Hindlimb muscle (tissue), 1 donor: ENCODE measurements around the gene CARD19. TPM values are rescaled to one million over a fixed set of nuclear protein-coding genes. Genes with fewer than 3 reads are reported as not detected.

ENCODE experiments used
- DNase-seq: peaks from one replicate; pipeline ENCODE4 v3.0.0-alpha.2; 2013
- polyA plus RNA-seq: library from polyadenylated mRNA; unstranded; fragments of 120-200 nt; gene quantifications from one replicate; pipeline ENCODE4 v1.2.1, GENCODE V29; 2013; ENCODE audit not compliant: insufficient read length

The CARD19 gene
- polyA plus RNA-seq, 1 donor: 39.7 TPM

DNA sequence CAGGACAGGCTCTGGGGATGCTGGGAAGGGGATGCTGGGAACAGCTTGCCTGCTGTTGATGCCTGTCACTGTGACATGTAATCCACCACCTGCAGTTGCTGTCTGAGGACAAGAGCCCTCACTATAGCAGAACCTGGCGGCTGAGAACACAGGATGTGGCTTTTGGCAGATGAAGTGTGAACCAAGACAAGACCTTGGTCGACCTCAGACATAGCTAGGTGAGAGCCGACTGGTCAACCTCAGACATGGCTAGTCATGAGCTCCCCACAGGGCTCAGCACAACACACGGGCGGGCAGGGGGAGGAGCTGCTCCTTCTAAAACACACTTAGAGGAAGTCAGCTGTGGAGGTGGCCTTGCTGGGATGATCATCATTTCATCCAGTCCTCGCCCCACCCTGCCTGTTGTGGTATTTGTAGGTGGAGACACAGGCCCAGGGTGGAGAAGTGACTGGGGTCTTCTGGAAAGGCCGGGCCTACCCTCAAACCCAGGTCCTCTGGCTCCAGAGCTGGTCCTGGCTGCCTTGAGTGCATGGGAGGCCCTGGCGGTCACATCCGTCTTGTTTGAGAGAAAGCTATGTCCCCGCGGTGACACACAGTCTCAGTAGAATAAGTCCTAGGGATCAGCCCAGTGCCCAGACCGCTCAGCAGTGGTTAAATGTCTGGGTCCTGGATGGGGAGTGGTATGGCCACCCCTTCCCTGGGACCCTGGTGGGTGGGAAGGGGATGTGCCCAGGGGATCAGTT lies 31.5 kb upstream of the CARD19 start:
- no peak for DNase-seq

DNA sequence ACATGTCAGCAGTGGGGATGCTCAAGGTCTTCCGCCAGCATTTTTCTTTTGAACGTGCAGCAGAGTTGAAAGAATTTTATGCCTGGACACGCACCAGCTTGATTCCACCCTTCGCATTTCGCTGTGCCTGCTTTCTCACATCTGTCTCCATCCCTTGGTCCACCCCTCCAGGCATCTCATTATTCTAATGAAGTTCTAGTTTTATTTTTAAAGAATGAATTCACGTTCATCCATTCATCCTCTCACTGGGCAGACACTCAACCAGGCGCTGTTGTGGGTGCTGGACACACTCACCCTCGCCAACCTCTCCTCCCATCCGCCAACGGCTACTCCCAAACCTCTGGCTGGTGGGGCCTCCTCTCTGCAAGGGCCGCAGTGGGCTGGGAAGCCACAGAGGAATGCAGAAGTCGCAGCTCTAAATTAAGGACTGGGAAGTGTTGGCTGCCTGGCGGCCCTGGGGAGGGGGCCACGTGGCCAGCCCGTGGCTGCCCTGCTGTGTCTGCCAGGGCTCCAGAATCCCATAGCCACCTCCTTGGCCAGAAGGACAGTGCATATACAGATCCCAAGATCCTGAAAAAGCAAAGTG lies 30.8 kb upstream of the CARD19 start:
- no peak for DNase-seq

DNA sequence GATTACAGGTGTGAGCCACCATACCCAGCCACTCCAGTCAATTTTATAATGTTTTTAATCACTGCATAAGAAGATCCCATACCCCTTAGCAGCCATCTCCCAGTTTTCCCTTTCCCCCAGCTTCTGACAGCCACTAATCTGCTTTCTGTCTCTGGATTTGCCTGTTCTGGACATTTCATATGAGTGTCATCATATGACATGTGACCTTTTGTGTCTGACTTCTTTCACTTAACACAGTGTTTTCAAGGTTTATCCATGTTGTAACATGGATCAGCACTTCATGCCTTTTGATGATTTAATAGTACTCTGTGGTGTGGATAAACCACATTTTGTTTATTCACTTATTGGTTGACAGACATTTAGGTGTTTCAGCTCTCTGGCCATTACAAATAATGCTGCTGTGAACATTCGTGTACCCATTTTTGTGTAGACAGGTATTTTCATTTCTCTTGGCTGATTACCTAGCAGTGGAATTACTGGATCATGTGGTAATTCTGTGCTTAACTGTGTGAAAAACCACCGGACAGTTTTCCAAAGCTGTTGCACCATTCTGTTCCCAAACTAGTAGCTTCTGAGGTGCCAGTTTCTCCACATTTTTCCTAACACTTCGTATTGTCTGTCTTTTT lies 28.9 kb upstream of the CARD19 start:
- no peak for DNase-seq

DNA sequence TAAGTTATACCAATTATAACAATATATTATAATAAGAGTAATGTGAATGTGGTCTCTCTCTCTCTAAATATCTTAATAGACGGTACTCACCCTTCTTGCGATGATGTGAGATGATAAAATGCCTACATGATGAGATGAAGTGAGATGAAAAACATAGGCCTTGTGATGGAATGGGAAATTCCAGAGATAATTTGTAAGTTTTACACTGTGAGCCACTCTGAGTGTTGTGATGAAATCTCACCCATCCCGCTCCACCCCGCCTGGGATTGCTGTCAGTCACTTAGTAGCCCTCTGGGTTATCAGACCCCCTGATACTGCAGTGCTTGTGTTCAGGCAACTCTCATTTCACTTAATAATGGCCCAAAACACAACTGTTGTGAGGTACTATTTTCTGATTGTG lies 27.1 kb upstream of the CARD19 start:
- no peak for DNase-seq

DNA sequence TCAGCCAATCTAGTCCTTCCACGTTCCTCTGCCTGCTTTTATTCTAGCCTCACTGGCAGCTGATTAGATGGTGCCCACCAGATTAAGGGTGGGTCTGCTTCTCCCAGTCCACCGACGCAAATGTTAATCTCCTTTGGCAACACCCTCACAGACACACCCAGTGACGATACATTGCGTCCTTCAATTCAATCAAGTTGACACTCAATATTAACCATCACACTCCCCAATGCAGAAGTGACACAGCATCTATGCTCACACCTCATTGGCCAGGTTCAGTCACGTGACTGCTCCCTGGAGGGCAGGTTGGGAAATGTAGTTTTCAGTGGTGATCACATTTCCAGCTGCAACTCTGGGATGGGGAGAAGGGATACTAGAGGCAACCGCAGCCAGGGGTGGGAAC lies 24.6 kb upstream of the CARD19 start:
- no peak for DNase-seq

DNA sequence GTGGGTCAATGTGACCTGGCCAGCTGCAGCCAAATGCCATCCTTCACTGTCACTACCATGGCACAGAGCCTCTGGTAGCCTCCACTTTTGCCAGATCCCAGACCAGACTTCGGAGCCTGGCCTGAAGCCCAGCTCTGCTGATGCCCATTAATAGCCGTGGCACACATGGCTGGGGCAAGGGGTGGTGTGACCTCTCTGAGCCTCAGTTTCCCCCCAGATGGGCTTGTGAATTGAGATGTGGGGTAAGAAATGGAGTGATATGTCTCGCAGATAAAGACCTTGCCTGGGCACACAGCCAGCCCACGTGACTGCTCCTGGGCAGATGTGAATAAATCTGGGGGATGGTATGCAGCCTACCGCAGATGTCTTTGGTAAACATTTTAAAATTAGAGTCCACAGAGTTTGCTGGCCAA lies 23.6 kb upstream of the CARD19 start:
- no peak for DNase-seq

DNA sequence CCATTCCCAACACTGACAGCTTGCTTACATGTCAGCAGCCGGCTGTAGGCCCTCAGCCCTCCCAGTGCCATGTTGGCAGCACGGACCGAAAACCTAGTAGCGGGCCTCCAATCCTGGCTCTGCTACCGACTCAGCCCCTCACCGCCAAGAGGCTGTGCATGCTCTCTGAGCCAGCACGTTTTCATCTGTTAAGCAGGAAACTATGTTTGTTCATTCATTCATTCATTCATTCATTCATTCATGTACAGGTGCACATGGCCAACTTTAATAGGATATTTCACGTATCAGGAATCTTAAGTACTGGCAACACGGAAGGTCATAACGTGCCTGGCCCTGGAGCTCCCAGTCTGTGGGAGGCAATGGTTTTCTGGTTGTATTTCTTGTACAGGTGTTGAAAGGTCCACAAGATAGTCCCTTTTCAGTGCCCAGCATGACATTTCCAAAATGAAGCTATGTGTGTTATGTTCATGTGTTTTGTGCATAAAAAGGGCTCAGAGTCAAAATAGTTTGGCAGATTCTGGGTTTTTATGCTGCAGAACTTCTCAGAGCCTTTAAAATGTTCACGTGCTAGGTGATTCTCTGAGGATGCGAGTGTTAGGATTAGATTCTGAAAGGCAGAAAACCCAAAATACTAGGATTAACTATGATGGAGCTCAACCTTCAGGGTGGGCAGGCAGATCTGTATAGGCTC lies 19.8 kb upstream of the CARD19 start:
- no peak for DNase-seq

DNA sequence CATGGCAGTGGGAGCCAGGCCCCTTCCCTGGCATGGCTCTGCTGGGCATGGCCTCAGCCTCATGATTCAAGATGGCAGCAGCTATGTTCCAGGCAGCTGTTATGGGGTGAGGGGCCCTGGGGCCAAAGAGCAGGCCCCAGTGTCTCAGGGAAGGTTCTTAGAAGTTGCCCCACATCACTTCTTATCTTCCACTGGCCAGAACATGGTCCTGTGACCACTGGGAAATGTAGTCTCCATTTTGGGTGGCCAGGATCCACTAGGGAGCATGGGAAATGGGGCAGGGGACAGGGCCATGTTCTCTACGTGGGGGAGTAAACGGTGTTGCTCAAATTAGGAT lies 19.3 kb upstream of the CARD19 start:
- no peak for DNase-seq

DNA sequence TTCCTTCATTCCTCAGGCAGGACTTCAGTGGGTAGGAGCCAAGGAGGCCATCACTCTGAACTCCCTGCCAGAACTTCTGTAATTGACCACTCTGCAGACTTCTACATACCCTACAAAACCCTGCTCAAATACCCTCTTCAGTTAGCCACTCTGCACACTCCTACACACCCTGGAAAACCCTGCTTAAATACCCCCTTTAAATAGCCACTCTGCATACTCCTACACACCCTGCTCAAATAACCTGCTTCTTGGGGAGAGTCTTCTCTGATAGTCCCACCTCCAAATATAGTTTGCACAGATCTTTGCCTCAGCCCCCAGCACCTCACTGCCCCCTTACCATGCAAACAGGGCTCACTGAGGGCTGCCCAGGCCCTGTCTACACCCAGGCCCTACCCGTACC lies 18.6 kb upstream of the CARD19 start:
- no peak for DNase-seq

DNA sequence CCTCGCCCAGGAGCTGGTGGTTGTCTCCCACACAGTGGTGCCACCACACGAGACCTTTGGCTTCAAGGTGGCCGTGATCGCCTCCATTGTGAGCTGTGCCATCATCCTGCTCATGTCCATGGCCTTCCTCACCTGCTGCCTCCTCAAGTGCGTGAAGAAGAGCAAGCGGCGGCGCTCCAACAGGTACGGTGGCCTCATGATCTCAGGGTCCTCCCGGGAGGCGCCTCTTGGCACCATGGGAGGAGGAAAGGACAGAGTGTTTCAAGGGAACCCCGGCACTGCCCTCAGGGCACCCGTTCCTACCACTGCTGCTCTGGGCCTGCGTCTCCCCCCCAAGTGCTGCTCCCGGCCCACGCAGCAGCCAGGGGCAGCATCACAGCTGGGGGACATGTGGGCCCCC lies 18.2 kb upstream of the CARD19 start:
- DNase-seq: no peak

DNA sequence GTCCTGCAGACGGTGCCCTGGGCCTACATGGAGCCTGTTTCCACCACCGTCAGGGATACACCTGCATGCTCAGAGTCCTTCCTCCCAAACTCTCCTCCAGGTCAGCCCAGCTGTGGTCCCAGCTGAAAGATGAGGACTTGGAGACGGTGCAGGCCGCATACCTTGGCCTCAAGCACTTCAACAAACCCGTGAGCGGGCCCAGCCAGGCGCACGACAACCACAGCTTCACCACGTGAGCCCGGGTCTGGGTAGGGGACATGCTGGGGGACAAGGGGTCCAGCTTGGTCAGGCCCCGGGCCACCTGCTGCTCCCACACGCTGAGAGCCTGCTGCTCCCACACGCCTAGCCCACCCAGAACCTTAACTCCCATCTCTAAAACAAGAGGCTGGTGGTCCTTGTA lies 16.6 kb upstream of the CARD19 start:
- DNase-seq: no peak

DNA sequence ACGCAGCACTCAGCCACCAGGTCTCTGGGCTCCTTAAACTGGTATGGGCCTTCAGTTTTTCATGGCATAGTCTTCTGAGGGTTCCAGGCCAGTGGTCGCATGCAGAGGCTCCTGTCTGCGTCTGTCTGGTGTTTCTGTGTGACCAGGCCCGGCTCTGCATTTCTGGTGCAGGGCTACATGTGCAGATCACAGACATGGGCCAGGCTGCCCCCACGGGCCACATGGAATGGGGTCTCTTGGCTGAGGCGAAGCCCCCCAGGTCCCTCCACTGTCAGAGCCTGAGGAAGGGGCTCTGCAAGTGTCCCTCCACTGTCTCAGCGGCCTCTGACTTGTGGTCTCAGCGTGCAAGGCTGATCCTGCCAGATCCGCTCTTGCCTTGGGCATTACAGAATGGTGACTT lies 15.6 kb upstream of the CARD19 start:
- no peak for DNase-seq

DNA sequence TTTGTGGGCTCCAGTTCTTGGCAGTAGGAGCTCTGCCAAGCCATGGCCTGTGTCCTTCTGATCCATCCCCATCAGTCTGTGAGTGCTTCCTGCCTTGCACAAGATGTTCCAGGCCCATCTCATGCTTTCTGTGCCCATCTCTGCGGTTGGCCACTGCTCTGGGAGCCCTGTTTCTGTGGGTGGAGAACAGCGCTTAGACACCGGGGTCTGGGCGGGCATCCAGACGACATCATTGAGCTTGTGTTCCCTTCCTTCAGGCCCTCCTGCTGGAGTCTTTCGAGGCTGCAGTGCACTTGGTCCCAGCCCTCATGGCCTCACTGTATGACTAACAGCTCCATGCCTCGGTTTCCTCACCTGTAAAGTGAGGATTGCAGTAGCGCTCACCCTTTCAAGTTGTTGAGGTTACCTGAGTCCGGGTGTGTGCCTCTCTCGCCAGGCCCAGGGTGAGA lies 14.9 kb upstream of the CARD19 start:
- no peak for DNase-seq

DNA sequence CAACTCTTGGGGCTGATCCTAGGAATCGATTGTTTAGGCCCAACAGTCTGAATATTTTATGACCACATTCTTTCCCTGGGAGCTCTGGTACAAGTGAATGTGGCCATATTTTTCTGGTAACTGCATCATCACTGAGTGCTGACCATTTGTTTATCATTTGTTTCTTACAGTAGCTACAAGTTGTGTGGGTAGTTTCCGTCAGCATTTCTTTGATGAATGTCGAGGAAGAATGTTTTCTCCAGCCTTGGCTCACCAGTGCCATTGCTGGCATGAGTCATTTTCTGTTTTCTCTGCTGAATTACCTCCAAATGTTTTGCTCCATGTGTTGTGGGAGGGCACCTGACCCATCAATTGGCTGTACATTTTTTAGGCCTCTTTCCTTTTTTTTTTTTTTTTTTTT lies 14.1 kb upstream of the CARD19 start:
- no peak for DNase-seq

DNA sequence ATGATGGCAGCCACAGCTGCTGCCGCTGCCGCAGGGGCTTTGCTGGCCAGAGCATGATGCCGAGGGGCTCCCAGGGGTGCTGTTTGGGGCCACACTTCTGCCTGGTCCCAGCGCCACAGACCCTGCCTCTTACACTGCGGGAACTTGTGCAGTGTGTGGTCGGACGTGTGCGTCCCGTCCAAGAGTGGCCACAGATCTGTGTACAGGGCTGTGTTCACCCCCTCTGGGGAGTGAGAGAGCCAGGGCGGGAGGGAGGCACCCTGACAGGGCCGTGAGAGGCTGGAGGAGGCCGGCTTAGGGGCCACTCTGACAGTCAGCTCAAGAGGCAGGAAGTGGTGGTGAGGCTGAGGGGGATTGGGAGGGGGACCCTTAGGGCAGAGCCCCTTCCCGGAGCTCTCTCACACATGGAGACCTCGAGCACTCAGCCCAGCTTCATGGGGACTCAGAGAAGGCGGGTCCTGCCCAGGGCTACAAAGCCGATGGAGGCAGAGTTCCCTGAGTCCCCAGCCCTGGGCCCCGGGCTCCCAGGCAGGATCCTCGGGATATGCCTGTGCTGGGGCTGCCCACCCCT lies 13.1 kb upstream of the CARD19 start:
- no peak for DNase-seq

DNA sequence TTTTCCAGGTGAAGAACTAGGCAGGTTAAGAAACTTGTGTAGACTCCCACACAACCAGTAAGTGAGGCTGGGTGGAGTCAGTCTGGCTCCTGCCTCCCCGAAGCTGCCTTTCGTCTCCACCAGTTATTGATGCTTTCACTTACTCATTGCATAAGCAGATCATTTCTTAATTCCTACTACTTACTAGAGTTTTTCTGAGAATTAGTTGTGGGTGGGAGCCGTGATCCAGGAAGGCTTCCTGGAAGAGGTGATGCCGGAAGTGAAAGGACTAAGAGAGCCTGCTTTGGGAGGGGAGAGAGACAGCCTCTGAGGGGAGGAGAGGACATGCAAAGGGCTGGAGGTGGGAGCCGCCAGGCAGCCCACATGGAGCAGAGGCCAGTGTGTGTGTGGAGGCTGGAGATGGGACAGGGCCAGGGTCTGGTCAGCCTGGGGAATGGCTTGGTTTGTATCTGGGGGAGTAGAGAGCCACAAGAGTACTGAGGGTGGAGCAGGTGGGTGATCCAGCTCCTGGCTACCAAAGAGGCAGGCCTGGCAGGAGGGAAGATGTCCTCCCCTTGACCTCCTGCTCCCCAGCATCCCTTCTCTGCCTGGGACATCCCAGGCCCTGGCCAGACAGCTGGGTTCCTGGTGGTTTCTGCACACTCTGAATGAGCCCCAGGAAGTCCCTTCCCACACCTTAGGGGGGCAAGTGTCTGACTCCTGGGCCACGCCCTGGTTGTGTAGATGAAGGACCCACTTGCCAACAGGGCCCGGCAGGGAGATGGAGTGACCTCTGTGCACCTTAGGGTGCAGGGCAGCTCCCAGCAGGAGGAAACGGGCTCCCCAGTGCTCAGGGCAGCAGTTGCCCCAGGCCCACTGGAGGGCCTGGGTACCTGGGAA lies 12.2 kb upstream of the CARD19 start:
- no peak for DNase-seq

DNA sequence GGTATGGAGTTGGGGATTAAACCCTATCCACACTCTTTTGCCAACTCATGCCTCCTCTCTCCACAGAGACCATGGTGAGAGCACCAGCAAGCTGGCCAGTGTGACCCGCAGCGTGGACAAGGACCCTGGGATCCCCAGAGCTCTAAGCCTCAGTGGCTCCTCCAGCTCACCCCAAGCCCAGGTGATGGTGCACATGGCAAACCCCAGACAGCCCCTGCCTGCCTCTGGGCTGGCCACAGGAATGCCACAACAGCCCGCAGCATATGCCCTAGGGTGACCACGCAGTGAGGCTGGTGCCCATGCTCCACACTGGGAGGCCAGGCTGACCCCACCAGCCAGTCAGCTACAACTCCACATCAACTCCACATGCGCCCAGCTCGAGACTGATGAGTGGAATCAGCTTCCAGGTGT lies 11.5 kb upstream of the CARD19 start:
- DNase-seq: no peak

DNA sequence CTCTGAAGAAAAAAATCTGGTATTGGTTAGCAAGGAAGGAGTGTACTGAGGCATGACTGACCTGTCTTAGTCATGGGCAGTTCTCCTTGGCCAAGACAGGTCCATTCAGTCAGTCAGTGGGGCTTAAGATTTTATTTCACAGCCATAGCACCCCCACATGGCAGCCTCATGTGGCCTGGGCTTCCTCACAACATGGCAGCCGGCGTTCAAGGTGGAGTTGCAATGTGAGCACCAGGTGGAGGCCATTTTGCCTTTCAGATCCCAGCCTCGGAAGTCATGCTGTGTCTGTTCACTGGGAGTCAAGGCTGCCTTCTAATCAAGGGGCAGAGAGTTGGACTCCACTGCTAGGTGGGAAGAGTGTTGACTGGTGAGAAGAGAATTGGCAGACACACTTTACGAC lies 10.3 kb upstream of the CARD19 start:
- no peak for DNase-seq

DNA sequence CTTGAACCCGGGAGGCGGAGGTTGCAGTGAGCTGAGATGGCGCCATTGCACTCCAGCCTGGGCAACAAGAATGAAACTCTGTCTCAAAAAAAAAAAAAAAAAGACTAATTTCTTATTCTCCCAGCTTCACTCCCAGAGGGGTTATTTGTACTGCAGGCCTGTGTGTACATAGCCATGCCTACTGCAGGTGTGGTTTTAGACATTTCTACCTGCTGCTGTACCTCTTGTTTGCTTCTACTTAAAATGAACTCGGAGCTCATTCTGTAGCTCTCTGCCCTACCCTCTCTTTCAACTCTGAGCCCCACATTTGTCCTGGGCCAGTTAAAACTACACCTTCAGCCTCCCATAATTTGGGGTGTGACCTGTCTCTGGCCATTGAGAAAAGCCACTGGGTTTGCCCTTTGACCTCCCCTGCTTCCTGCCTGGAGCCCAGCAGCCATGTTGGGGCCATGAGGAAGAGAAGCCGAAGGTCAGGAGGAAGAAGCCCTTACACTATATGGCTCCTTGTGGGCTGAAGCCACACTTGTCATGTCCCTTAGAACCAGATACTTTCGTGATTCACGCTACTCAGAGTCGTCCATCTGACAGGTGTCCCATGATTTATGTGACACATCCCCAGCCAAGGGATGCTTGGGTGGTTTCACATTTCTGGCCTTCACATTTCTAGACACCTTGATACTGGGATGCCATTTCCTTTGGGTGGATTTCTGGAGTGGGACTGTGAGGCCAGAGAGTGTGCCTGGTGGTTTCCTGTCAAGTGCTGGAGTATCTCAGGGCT lies 9.4 kb upstream of the CARD19 start:
- no peak for DNase-seq

DNA sequence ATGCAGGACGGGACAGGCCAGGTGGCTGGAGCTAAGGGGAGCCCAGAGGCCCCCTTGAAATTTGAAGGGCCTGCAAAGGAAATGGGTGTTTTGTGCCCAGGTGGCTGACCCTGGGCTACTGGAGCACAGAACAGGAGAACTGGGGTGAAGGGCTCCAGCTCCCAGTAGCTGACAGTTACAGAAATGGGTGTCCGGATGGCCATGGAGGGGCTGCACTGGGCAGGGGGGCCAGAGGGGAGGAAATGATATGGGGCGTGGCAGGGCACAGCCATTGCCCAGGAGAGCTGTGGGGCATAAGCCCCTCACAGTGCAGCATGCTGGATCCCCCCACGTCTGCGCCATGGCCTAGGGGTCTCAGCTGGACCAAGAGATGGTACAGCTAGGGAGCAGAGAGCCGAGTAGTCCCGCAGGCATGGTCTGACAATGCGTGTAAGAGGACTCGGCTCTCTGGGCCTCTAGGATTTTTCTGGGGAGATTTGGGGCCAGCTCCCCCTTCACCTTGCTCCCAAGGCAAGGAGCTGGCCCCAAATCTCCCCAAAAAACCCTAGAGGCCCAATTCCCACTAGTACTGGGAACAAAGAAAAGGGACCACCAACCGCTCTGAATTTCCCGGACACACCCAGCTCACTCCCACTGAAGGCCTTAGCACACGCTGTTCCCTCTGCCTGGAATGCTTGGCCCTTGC lies 7.9 kb upstream of the CARD19 start:
- DNase-seq: no peak

DNA sequence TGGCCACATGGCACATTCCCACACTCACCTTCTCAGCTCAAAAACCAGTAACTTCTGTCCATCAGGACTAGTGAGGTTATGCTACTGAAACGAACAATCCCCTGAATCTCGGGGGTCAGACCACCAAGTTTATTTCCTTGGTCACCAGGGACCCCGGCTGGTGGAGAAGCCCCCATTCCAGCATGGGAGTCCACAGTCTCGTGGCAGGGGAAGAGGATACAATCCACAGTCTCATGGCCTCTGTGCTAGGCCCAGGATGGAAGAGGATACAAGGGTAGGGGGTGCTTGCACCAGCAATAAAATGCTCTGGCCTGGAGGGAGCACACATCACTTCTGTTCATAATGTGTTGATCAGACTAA lies 7.4 kb upstream of the CARD19 start:
- no peak for DNase-seq
